ENCODE measurements around the gene ADAMTS19. TPM values are rescaled to one million over a fixed set of nuclear protein-coding genes. Genes with fewer than 3 reads are reported as not detected.
A peak's percentile ranks its signal among the peaks of the same experiment; 100 is the strongest.

ADAMTS19 gene, protein sequence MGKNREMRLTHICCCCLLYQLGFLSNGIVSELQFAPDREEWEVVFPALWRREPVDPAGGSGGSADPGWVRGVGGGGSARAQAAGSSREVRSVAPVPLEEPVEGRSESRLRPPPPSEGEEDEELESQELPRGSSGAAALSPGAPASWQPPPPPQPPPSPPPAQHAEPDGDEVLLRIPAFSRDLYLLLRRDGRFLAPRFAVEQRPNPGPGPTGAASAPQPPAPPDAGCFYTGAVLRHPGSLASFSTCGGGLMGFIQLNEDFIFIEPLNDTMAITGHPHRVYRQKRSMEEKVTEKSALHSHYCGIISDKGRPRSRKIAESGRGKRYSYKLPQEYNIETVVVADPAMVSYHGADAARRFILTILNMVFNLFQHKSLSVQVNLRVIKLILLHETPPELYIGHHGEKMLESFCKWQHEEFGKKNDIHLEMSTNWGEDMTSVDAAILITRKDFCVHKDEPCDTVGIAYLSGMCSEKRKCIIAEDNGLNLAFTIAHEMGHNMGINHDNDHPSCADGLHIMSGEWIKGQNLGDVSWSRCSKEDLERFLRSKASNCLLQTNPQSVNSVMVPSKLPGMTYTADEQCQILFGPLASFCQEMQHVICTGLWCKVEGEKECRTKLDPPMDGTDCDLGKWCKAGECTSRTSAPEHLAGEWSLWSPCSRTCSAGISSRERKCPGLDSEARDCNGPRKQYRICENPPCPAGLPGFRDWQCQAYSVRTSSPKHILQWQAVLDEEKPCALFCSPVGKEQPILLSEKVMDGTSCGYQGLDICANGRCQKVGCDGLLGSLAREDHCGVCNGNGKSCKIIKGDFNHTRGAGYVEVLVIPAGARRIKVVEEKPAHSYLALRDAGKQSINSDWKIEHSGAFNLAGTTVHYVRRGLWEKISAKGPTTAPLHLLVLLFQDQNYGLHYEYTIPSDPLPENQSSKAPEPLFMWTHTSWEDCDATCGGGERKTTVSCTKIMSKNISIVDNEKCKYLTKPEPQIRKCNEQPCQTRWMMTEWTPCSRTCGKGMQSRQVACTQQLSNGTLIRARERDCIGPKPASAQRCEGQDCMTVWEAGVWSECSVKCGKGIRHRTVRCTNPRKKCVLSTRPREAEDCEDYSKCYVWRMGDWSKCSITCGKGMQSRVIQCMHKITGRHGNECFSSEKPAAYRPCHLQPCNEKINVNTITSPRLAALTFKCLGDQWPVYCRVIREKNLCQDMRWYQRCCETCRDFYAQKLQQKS
- total RNA-seq (ENCODE audit: low replicate concordance) = 0.09 TPM in 1 of 2 replicates, not detected in the other

DNA sequence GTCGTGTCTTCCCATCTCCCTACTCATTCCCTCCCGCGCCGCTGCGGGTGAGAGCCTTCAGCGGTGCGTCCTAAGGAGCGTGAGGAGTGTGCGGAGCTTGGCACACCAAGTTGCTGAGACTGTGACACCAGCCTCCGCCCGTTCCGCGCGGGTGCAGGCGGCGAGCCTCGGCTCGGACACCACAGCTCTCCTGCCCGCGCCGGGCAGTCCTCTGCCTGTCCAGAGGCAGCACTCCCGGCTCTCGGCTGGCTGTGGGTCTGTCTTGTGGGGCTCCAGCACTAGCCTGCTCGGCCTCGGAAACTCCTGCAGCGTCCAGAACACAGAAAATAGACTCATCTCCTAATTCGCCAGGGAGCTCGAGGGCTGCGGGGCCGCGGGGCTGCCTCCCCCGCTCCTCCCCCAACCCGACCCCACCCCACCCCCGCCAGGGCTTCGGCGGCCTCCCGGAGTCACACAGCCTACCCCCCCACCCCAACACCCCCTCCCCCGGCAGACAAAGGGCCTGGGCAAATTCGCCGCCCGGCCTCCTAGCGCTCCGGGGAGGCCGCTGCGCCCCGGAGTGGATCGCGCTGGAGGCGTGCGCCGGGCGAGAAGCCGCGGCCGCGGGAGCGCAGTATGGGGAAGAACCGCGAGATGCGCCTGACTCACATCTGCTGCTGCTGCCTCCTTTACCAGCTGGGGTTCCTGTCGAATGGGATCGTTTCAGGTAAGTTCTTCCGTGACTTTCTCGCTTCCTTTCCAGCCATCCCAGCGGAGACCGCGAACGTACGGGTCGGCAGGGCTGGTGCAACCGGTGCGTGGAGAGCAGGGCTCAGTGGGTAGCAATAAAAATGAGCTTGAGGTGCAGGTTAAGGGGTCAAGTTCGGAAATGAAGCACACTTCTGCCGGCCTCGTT, at the start of gene ADAMTS19:
Gene ADAMTS19 (plus strand): TSS at position 522 of the 895 bp plus-strand sequence. CDS start 94 bp downstream, at position 616.
- TF ChIP-seq, protein P1, sequence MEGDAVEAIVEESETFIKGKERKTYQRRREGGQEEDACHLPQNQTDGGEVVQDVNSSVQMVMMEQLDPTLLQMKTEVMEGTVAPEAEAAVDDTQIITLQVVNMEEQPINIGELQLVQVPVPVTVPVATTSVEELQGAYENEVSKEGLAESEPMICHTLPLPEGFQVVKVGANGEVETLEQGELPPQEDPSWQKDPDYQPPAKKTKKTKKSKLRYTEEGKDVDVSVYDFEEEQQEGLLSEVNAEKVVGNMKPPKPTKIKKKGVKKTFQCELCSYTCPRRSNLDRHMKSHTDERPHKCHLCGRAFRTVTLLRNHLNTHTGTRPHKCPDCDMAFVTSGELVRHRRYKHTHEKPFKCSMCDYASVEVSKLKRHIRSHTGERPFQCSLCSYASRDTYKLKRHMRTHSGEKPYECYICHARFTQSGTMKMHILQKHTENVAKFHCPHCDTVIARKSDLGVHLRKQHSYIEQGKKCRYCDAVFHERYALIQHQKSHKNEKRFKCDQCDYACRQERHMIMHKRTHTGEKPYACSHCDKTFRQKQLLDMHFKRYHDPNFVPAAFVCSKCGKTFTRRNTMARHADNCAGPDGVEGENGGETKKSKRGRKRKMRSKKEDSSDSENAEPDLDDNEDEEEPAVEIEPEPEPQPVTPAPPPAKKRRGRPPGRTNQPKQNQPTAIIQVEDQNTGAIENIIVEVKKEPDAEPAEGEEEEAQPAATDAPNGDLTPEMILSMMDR (IDR thresholded peaks at IDR 0.05; ENCODE audit: insufficient read depth, low read length) = no peak
- peak within 1 kb of the TSS; percentile 44 for H3K4me3 ChIP-seq (ENCODE audit: low read depth, low read length)
- peak; percentile 10 for DNase-seq (ENCODE audit: low read depth)

DNA sequence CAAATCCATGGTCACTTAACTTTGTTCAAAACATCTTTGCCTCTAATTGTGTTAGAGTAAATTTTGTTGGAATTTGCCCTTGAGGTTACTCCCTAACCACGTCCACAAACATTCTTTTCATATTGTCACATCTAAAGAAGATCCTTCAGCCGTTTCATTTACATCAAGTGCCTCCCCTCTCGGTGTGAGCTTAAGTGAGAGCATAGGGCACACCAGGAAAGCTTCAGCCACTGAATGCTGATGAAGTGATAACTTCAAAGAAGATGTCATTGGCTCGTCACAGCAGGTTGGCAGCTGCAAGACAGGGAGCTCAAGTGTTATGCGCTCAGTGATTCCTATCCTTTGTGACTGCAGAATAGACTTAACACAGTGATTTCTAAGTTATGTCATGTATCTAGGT, 49.6 kb upstream of the ADAMTS19 start:
- H3K4me3 ChIP-seq (ENCODE audit: low read depth, low read length) = no peak overlapping the region
- TF ChIP-seq, protein P1 (IDR thresholded peaks at IDR 0.05; ENCODE audit: insufficient read depth, low read length) = no peak
- DNase-seq (ENCODE audit: low read depth) = no peak

DNA sequence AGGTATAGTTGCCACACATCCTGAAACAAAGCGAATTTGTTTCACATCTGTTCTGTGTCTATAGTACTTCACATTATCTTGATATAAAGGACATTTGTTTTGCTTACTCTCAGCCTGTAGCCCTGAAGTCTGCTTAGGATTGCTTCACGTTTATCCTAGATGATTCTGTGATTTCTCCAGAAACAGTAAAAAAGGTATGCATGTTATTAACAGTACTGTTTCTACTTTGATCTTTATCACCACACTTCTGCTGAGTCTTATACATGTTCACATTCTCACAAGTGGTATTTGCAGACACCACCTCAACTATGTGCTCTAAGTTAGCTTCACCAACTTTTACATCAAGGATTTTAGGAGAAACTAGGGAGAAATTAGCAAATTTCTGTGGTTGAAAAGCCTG, 47.4 kb upstream of the ADAMTS19 start:
- DNase-seq (ENCODE audit: low read depth) = no peak
- H3K4me3 ChIP-seq (ENCODE audit: low read depth, low read length) = no peak overlapping the region
- TF ChIP-seq, protein P1 (IDR thresholded peaks at IDR 0.05; ENCODE audit: insufficient read depth, low read length) = no peak

DNA sequence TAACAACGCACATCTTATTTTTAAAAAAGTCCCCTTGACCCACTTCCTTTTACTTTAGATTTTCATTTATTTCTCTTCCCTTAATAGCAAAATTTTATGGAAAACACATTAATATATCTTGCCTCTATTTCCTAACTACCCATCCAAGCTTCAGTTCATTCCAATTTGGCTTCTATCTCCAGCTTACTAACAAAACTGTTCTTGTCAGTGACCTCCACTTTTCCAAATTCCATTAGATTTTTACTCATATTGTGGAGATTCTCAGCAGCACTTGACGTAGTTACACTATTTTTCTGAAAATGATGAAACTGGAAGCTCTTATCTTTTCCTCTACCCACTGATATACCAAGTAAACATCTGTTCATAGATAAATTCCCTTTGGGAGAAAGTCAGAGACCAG, 46.5 kb upstream of the ADAMTS19 start:
- no peak overlapping the region for H3K4me3 ChIP-seq (ENCODE audit: low read depth, low read length)
- DNase-seq (ENCODE audit: low read depth) = no peak
- TF ChIP-seq, protein P1 (IDR thresholded peaks at IDR 0.05; ENCODE audit: insufficient read depth, low read length) = no peak

DNA sequence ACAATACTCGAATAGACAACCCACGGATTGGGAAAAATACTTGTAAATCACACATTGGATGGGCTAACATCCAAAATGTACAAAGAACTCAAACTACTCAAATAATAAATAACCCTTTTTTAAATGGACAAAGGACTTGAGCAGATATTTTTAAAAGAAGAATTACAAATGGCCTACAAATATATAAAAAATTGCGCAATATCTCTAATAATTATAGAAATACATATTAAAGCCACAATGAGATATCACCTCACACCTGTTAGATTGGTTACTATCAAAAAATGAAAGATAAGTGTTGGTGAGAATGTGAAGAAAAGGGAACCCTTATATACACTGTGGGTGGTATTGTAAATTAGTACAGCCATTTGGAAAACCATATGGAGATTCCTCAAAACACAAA, 40.8 kb upstream of the ADAMTS19 start:
- TF ChIP-seq, protein P1 (IDR thresholded peaks at IDR 0.05; ENCODE audit: insufficient read depth, low read length) = no peak
- no peak overlapping the region for H3K4me3 ChIP-seq (ENCODE audit: low read depth, low read length)
- DNase-seq (ENCODE audit: low read depth) = no peak
